ENCODE measurements around the gene CTPS1.

DNA sequence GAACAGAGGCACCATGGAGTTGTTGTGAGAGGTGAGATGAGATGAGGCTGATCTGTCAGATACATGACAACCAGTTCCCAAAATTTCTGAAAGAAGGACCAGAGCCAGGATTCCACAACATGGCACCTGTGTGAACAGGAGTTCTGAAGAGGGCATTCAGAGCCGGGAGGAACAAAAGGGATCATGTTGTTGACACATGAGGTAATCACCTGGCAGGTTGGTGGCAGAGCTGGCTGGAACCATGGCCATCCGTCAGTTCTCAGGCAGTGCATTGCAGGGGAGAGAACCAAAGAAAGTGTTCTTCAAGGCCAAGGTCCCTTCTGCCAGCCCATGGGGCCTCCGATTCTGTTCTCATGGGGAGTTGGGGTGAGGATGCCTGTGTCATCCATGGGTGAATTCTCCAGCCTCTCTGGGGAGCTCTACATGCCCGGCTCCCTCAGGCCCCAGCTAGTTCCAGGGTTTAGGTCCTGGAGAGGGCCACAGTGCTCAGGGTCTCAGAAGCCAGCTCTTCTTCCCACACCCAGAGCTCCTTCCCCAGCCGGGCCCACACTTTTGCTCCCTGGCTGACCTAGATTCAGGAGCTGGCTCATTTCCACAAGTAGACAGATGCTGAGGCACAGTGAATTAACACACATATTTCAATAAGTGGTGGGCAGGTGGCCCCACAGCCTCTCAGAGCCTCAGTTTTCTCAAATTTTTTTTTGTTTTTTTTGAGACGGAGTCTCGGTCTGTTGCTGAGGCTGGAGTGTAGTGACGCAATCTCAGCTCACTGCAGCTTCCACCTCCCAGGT, 49.1 kb upstream of the CTPS1 start:
- TF ChIP-seq, protein P1, sequence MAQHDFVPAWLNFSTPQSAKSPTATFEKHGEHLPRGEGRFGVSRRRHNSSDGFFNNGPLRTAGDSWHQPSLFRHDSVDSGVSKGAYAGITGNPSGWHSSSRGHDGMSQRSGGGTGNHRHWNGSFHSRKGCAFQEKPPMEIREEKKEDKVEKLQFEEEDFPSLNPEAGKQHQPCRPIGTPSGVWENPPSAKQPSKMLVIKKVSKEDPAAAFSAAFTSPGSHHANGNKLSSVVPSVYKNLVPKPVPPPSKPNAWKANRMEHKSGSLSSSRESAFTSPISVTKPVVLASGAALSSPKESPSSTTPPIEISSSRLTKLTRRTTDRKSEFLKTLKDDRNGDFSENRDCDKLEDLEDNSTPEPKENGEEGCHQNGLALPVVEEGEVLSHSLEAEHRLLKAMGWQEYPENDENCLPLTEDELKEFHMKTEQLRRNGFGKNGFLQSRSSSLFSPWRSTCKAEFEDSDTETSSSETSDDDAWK (CRISPR knock-in tag; IDR thresholded peaks at IDR 0.05), result no peak
- no peak for TF ChIP-seq POLR2AphosphoS5 (IDR thresholded peaks at IDR 0.05; ENCODE audit: low read depth, low read length)
- no peak for TF ChIP-seq HMG20B (CRISPR knock-in tag; conservative IDR thresholded peaks at IDR 0.05)
- TF ChIP-seq, protein P2, sequence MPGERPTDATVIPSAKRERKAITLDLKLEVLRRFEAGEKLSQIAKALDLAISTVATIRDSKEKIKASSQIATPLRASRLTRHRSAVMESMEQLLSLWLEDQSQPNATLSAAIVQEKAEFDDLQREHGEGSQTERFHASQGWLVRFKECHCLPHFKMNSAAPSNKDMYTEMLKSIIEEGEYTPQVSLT (CRISPR knock-in tag; IDR thresholded peaks at IDR 0.05; ENCODE audit: borderline replicate concordance, low read depth), result no peak
- no peak for TF ChIP-seq NBN (conservative IDR thresholded peaks at IDR 0.05)
- no peak for TF ChIP-seq ZFYVE20 (CRISPR knock-in tag; IDR thresholded peaks at IDR 0.05; ENCODE audit: borderline replicate concordance, low read depth)
- TF ChIP-seq, protein P3, sequence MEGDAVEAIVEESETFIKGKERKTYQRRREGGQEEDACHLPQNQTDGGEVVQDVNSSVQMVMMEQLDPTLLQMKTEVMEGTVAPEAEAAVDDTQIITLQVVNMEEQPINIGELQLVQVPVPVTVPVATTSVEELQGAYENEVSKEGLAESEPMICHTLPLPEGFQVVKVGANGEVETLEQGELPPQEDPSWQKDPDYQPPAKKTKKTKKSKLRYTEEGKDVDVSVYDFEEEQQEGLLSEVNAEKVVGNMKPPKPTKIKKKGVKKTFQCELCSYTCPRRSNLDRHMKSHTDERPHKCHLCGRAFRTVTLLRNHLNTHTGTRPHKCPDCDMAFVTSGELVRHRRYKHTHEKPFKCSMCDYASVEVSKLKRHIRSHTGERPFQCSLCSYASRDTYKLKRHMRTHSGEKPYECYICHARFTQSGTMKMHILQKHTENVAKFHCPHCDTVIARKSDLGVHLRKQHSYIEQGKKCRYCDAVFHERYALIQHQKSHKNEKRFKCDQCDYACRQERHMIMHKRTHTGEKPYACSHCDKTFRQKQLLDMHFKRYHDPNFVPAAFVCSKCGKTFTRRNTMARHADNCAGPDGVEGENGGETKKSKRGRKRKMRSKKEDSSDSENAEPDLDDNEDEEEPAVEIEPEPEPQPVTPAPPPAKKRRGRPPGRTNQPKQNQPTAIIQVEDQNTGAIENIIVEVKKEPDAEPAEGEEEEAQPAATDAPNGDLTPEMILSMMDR (CRISPR knock-in tag; IDR thresholded peaks at IDR 0.05), result no peak
- TF ChIP-seq, protein P4, sequence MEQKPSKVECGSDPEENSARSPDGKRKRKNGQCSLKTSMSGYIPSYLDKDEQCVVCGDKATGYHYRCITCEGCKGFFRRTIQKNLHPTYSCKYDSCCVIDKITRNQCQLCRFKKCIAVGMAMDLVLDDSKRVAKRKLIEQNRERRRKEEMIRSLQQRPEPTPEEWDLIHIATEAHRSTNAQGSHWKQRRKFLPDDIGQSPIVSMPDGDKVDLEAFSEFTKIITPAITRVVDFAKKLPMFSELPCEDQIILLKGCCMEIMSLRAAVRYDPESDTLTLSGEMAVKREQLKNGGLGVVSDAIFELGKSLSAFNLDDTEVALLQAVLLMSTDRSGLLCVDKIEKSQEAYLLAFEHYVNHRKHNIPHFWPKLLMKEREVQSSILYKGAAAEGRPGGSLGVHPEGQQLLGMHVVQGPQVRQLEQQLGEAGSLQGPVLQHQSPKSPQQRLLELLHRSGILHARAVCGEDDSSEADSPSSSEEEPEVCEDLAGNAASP (CRISPR knock-in tag; IDR thresholded peaks at IDR 0.05; ENCODE audit: borderline replicate concordance), result no peak
- no peak for TF ChIP-seq PHF21A (CRISPR knock-in tag; IDR thresholded peaks at IDR 0.05)
- no peak for TF ChIP-seq GABPA (IDR thresholded peaks at IDR 0.05; ENCODE audit: low read depth, low read length)
- no peak for TF ChIP-seq GABPA (CRISPR knock-in tag; IDR thresholded peaks at IDR 0.05; ENCODE audit: low read depth)
- TF ChIP-seq SIX1 (CRISPR knock-in tag; IDR thresholded peaks at IDR 0.05; ENCODE audit: borderline replicate concordance), result no peak
